Endometrial microvascular endothelial cells (primary cell): ENCODE results near the gene PREPL. TPM values are rescaled to one million over a fixed set of nuclear protein-coding genes. Genes with fewer than 3 reads are reported as not detected.
"Not testable (repeated sequence)": the region's sequence is repeated elsewhere in the genome, so short reads cannot be mapped to it uniquely, and the experiment has no call there.

ENCODE experiments used
- in situ Hi-C: cut with HindIII; loops from 2 replicates; pipeline ENCODE4 v1.10.0; 2017; ENCODE audit warnings: low sequenced_read_pairs, low pct_unique_long_range_greater_than_20kb; ENCODE audit errors: inconsistent ontology term
- total RNA-seq: library from RNA; depleted of rRNA; stranded (reverse); fragments of >200 nt; gene quantifications from one replicate; pipeline ENCODE4 v1.2.3, GENCODE V29; 2015; ENCODE audit errors: inconsistent ontology term

PREPL gene
- total RNA-seq, 1 donor from 2014 or later, result 36.8 TPM

DNA sequence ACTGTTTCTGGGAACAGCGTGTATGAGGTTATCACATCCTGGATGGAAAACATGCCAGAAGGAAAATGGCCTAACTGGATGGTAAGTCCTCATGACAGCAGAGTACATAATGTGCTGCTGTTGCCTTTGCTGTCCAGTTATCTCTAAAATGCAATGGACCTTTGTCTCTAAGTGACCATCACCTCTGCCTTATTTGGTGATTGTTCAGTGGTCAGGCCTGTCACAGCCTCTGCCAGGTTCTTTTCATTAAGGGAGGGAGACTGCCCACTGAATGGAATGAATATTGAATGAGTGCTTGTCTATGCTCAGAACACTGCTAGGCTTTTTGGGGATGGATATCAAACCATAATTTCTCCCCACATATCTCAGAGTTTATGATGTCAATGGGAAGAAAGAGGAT lies 57.0 kb downstream of the PREPL start:
- in situ Hi-C loops, result no loop called here

DNA sequence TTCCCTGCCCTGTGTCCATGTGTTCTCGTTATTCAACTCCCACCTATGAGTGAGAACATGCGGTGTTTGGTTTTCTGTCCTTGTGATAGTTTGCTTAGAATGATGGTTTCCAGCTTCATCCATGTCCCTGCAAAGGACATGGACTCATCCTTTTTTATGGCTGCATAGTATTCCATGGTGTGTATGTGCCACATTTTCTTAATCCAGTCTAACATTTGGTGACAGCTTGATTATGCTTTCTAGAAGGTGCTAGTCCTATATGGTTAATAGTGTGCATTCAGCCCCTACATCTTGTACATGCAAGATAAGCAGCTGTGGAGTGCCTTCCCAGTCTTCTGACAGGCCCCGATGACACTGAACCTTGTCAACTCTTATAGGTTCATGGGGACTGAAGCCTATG lies 57.5 kb downstream of the PREPL start:
- in situ Hi-C loops, result not testable (repeated sequence)

DNA sequence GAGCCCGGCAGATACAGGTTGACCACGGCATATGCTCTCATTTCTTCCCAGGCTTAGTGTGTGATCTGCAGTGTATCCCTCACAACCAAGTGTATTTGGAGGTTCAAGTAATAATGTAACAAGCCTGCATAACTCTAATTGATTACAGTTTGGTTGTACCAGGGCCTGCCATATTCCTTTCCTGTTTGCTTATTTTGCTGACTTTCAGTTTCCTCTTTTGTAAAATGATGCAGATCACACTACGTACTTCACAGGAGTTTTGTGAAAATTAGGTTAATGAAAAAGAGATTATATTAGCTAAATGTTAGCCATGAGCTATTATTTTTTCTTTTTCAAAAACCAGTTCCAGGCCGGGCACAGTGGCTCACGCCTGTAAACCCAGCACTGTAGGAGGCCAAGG lies 60.2 kb downstream of the PREPL start:
- in situ Hi-C loops, result no loop called here

DNA sequence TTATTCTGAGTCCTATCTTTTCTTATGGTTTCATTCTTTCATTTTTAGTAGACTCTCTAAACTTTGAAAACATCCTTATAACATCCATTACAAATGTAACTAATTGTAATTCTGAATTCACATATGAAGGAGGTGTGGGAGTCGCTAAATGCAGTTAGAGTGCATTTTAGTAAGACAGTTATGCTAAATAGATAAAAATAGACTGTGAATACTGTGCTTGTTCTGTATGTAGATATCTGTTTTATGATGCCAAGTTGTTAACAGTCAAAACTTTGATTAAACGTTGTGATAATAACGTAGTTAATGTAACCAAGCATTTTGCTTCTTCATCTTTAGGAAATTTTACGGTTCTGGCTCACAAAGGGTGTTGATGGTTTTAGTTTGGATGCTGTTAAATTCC lies 61.7 kb downstream of the PREPL start:
- in situ Hi-C loops, result no loop called here

DNA sequence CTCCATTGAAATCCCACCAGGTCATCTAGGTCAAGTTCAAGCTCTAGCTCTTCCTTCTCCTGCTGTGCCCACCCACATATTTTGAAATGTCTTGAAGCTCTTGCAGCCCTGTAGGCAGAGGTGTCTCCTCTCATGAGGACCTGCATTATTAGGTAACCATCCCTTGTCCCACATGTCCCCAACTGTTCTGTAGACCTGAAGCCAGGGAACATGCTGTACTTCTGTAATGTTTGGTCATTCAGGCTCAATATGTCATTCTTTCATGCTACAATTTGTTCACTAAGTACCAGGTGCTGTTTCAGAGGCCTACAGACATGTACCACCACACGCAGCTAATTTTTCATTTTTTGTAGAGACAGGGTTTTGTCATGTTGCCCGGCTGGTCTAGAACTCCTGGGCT lies 63.9 kb downstream of the PREPL start:
- in situ Hi-C loops, result no loop called here

DNA sequence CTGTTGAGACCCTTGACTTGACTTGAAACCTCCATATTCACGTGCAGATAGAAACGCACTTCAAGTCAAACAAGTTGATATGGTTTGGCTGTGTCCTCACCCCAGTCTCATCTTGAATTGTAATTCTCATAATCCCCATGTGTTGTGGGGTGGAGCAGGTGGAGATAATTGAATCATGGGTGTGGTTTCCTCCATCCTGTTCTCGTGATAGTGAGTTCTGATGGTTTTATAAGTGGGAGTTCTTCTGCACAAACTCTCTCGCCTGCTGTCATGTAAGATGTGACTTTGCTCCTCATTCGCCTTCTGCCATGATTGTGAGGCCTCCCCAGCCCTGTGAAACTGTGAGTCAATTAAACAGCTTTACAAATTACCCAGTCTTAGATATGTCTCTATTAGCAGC lies 64.6 kb downstream of the PREPL start:
- in situ Hi-C loops, result no loop called here

DNA sequence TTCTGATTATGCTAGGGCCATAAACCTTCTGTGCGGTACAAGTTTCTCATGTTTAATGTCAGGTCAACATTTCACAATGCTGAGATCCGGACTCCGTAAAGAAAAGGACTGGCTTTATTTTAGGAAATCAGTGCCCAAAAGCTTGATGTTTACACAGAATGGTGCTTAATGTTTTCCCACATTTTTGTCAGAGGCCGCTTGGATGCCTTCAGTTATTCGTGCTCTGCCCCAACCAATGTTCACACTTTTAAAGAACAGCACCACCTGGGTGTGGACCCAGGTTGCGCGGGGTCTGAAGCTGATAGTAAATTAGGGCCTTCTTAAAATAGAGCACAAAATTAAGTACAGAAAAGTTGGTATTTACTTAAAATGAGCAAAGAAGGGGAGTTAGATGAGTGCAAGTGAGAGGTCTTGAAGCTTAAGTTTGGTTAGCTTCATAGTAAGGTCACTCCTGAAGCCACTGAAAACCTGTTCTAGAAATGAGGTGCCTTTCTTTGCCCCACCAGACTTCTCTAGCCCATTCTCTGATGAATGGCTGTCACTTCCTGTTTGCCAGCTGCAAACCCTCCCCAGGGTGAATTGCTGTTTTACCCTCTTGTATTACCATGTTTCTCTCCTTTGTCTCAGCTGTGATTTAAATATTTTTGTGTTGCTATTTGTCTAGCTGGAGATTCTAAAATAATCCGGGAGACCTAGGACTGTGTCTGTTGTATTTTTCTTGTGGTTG lies 65.5 kb downstream of the PREPL start:
- in situ Hi-C loops, result no loop called here

DNA sequence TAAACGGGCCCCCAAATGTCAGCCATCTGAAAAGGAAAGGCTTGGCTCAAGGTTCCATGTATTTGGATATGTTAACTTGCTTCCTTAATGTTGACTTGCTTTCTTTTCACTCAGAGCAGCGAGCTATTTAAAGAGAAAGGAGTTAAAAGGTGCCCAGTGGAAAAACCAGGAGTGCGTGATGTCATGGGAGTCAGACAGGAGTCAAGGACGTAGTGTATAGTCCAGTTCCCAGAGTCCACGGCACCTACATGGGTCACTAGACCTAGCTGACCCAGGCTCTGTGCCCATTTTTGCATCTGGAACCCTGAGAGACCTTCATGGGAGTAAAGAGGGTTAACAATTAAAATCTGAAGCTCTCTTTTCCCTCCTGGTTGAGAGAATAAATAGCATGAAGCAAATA lies 66.2 kb downstream of the PREPL start:
- in situ Hi-C loops, result no loop called here

DNA sequence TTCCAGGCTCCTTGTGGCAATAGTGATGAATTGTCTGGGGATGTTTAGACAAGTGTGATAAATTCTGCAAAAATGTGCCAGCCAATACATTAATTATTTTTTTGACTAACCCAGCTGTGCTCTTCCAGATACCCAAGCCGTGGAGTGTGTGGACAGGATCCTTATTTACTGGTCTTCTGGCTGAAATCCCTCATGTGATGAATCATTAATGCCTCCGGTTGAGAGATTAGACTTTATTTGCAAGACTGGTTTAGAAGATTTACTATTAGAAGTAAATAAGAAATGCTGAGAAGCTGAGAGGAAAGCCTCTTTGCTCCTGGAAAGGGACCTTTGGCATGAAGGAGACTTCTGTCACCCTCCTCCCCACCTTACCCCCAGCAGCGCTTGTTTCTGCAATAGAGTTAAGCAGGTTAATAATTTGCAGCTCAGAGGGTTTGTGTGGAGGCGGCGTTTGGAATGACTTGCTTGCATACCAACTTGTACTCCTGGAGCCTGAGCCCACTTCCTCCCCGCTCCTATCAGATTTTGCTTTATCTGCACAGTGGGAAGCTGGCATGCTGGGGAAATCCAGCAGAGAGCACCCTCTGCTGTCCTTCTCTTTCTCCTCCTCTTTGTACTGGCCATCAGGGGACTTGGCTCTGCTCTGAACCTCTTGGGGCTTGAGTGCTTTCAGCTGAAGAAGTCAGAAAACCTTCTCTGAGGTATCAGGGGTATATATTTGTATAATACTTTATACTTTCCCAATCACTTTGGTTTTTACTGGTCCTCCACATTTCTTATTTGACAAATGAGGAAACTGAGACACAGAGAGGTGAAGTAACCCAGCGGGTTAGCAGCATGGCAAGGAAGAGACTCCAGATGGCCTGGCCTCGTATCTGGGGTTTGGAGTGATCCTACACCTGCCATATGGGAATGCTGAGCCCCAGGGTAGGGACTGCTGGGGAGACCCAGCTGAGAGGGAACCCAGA lies 69.7 kb downstream of the PREPL start:
- in situ Hi-C loops, result no loop called here

DNA sequence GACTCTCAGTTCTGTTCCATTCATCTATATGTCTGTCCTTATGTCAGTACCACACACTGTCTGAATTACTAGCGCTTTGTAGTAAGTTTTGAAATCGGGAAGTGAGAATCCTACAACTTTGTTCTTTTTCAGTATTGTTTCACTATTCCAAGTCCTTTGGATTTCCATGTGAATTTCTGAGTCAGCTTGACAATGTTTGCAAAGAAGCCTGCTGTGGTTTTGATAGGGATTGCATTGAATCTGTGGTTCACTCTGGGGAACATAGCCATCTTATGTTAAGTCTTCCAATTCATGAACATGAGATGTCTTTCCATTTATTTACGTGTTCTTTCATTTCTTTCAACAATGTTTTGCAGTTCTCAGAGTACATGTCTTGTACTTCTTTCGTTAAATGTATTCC lies 71.0 kb downstream of the PREPL start:
- in situ Hi-C loops, result no loop called here

DNA sequence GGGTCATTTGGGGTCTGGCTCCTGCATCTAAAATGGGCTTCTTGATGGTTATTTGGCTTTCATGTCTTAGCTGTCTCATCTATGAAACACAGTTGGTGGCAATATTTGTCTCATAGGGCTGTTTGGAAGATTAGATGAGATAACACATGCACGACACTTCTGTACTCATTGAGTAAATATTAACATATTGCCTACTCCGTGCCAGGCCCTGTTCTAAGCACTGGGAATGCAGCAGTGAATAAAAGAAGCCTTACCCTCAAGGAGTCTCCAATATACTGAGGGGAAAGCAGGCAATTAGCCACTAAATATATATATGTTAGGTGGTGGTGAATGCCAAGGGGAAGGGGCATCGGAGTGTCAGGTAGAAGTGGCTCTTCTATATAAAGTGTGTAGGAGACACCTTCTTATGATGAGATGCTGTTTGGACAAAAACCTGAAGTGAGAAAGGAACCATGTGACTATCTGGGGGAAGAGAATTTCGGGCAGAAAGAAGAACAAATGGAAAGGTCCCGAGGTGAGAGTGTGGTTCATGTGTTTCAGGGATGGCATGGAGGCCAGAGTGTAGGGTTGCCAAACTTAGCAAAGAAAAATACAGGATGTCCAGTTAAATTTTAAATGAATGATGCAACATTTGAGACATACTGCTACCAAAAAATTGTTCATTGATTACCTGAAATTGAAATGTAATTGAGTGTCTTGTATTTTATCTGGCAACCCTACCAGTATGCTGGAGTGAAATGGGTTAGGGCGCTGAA lies 74.2 kb downstream of the PREPL start:
- in situ Hi-C loops, result no loop called here

DNA sequence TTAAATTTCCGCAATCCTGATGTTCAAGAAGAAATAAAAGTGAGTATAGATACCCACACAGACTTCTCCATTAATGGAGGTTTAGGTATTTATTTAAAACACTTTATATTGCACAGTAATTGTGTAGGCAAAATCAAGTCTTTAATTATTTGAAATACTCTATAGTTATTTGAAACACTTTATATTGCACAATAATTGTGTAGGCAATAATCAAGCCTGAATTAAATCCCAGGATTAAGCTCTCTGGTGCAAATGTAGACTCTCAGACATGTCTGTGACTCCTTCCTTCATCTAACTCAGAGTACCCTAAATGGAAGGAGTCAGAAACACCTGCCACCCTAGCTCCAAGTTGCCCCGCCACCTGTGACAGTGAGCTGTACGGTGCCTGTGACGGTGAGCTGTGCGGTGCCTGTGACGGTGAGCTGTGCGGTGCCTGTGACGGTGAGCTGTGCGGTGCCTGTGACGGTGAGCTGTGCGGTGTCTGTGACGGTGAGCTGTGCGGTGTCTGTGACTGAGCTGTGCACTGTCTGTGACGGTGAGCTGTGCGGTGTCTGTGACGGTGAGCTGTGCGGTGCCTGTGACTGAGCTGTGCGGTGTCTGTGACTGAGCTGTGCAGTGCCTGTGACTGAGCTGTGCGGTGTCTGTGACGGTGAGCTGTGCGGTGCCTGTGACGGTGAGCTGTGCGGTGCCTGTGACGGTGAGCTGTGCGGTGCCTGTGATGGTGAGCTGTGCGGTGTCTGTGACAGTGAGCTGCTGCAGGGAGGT lies 75.0 kb downstream of the PREPL start:
- in situ Hi-C loops, result no loop called here

DNA sequence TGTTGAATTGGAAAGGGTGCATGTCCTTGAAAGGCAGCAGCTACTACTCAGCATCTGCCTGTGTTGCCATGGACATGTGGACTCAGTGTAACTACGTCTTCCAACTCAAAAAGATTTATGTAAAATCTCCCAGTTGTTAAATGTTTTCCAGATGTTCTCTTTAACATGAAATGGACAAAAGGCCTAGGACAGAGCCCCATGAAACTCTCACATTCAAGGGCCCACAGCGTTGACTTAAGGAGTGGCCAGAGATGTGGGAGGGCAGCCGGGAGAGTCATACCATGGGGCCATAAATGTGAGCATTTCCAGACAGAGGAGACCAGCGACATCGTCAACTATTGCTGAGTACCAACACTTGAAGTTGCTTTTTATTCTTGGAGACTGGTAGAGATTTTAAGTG lies 76.1 kb downstream of the PREPL start:
- in situ Hi-C loops, result no loop called here

DNA sequence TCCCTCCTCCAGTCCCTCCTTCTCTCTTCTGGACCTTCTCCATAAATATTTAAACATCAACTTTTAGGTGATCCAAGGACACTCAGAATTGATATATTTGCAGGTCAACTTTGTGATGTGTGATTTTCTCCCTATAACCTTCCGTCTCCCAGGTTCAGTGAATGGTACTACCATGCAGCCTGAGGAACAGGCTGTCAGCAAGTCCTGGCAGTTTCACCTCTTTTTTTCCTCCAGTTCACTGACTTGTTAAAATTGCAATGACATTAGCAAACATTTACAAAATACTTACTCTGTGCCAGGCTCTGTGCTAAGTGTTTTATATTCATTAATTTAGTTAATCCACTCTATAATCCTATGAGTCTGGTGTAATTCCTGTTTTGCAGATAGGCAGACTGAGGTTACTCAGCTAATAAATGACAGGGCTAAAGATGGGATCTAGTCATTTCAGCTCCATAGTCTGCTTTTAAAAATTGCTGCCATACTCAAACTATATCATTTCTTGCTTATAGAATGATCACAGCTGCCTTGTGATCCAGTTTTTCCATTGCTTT lies 78.1 kb downstream of the PREPL start:
- in situ Hi-C loops, result no loop called here

DNA sequence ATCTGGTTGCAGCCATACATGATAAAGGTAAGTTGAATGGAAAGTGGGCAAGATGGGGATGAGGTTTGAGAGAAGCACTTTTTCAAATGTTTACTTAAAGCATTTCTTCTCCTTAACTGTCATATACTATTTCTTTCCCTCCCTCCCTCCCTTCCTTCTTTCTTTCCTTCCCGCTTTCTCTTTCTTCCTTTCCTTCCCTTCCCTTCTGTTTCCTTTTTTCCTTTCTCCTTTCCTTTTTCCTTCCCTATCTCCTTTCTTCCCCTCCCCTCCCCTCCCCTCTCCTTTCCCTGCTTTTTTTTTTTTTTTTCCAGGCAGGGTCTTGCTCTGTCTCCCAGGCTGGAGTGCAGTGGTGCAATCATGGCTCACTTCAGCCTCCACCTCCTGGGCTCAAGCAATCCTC lies 80.4 kb downstream of the PREPL start:
- in situ Hi-C loops, result no loop called here

DNA sequence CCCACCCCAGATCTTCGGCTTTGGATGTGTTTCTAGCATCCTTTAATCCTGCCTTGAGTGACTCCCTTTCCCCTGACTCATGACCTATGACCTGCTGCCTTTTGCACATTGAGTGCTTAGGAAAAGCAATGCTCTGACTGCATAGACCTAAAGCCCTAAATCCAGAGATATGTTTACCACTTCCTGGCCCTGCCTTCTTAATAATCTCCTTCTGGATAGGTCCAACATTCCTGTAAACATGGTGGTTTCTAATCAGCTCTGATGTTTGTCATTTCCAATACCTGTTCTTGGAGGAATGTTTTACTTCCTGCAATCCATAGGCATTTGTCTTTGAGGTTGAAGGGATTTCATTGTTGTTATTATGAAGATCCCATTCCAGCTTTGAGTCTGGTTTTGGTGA lies 83.8 kb downstream of the PREPL start:
- in situ Hi-C loops, result no loop called here

DNA sequence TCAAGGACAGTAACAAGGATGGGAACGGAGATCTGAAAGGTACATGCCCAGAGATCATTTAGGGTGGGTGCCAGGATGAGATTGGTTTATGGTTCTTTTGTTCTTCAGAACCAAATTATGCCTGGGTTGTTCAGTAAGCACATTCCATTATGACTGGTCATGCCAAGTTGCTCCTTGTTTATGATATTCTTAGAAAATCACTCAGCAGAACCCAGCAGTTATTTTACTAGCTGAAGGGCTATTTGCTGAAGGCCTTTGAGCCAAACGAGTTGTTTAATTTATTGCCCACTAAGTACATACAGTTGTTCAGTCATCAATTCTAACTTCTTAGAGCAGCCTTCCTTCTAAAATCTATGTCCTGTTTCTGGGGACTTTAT lies 85.4 kb downstream of the PREPL start:
- in situ Hi-C loops, result no loop called here

DNA sequence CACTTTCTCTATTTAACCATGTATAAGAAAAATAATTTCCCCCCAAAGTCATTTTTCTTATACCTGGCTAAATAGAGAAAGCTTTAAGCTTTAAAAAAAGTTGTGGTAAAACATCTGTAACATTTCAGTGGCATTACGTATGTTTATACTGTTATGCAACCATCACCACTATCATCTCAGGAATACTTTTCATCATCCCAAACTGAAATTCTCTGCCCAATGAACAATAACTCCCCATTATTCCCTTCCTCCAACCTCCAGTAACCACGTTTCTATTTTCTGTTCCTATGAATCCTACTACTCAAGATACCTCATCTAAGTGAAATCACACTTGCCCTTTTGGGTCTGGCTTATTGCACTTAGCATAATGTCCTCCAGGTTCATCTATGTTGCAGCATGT lies 87.7 kb downstream of the PREPL start:
- in situ Hi-C loops, result no loop called here

DNA sequence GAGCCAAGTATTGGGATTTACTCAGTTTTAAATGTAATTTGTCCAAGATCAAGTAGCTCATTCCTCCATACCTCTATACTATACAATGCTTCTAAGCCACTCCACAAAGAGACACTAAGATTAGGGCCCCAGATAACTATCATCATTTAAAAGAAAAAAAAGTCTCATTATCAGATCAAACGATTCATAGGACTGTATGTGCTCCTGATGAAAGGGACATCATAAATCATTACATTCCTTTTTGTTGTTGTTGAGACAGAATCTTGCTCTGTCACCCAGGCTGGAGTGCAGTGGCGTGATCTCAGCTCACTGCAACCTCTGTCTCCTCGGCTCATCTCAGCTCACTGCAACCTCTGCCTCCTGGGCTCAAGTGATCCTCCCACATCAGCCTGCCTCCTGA lies 88.2 kb downstream of the PREPL start:
- in situ Hi-C loops, result no loop called here
